LNCAP (cell line): ENCODE measurements around the gene KLF13.

Experiments
- TF ChIP-seq, protein P1 (sequence below): fragments of 450-650 bp; IDR thresholded peaks from 2 replicates; pipeline ENCODE4 v1.5.1; 2017; ENCODE audit warnings: mild to moderate bottlenecking

The KLF13 gene

DNA sequence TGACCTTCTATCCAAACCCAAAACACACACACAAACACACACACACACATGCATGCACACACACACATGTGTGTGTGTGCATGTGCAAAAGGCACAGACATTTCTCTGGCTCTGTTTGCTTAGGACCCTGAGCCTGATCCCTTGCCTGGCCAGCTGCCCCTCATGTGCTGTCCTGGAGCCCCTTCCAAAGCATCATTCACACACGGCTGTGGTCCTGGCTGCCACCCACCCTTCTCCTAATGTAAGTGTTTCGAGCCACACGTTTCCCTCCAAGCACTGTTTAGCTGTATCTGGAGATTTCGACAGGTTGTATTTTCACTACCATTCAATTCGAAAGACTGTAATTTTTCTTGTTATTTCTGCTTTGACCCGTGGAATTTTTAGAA lies 45.8 kb upstream of the KLF13 start:
- TF ChIP-seq, protein P1, sequence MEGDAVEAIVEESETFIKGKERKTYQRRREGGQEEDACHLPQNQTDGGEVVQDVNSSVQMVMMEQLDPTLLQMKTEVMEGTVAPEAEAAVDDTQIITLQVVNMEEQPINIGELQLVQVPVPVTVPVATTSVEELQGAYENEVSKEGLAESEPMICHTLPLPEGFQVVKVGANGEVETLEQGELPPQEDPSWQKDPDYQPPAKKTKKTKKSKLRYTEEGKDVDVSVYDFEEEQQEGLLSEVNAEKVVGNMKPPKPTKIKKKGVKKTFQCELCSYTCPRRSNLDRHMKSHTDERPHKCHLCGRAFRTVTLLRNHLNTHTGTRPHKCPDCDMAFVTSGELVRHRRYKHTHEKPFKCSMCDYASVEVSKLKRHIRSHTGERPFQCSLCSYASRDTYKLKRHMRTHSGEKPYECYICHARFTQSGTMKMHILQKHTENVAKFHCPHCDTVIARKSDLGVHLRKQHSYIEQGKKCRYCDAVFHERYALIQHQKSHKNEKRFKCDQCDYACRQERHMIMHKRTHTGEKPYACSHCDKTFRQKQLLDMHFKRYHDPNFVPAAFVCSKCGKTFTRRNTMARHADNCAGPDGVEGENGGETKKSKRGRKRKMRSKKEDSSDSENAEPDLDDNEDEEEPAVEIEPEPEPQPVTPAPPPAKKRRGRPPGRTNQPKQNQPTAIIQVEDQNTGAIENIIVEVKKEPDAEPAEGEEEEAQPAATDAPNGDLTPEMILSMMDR: no peak

DNA sequence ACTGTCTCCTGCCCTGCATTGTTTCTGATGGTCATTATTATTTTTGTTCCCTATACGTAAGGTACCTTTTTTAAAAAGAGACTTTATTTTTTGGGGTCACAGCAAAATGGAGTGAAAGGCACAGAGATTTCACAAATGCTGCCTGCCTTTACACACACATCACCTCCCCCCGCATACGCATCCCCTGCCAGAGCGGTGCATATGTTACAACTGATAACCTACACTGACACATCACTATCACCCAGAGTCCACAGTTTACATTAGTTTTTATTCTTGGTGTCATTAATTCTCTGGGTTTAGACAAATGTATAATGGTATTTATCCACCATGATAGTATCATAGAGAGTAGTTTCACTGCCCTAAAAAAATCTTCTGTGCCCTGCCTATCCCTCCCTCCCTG lies 43.6 kb upstream of the KLF13 start:
- TF ChIP-seq, protein P1: no peak

DNA sequence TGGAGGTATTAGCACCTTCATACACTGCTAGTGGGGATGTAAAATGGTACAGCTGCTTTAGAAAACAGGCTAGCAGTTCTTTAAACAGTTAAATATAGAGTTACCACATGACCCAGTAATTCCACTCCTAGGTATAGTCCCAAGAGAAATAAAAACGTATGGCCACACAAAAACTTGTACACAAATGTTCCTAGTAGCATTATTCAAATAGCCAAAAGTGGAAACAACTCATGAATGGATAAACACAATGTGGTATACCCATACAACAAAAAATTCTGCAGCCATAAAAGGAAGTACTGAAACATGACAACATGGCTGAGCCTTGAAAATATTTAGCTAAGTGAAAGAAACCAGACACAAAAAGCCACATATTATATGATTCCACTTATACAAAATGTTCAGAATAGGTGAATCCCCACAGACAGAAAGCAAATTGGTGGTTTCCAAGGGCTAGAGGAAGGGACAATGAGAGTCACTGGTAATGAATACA lies 40.8 kb upstream of the KLF13 start:
- TF ChIP-seq, protein P1: no peak

DNA sequence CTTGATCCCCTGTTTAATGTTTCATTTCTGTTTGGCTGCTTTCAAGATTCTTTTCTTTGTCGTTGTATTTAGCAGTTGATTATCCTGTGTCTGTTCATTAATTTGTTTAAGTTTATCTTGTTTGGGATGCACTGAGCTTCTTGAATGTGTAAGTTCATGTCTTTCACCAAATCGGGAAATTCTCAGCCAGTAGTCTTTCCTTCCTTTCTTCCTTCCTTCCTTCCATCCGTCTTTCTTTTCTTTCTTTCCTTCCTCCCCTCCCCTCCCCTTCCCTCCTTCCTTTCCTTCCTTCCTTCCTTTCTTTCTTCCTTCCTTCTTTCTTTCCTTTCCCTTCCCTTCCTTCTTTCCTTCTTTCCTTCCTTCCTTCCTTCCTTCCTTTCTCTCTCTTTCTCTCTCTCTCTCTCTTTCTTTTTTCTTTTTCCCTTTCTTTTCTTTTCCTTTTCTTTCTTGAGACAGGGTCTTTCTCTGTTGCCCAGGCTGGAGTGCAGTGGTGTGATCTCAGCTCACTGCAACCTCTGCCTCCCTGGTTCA lies 35.5 kb upstream of the KLF13 start:
- TF ChIP-seq, protein P1: no peak

DNA sequence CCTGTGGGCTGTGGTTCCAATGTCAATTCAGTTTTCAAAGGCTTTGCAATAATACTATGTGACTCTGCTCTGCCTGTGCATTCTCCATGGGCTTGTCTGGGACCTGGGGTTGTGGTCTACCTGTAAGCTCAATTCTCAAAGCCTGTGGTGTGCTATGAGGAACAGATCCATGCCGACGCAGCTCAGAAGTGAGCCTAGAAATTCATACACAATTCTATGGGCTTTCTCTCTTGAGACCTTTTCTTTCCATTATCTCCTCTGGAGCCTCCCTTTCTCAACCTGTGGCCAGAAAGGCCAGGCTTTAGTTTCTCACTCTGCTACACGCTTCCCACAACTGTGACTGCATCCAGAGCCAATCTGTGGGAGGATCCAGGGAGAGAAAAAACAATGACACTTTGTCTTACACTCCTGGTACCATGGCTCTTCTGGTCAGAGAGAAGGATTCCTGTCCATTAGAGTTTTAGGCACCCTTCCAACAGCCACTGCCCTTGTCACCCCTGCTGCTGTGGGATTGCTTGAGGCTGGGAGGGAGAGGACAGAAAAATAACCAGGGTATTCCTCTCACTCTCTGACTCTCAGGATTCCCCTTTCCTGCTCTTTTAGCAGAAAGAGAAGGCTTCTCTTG lies 34.1 kb upstream of the KLF13 start:
- TF ChIP-seq, protein P1: no peak

DNA sequence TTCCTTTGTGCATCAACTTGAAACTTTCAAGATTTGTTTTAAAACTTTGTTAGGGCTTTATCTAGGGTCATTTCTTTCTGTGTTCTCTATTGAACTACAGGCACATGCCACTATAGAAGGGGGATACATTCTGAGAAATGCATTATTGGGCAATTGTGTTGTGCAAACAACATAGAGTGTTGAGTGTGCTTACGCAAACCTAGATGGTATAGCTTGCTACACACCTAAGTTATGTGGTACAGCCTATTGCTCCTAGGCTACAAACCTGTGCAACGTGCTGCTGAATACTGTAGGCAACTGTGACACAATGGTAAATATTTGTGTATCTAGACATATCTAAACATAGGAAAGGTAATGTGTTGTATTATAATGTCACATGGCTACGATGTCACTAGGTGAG lies 33.0 kb upstream of the KLF13 start:
- TF ChIP-seq, protein P1: no peak

DNA sequence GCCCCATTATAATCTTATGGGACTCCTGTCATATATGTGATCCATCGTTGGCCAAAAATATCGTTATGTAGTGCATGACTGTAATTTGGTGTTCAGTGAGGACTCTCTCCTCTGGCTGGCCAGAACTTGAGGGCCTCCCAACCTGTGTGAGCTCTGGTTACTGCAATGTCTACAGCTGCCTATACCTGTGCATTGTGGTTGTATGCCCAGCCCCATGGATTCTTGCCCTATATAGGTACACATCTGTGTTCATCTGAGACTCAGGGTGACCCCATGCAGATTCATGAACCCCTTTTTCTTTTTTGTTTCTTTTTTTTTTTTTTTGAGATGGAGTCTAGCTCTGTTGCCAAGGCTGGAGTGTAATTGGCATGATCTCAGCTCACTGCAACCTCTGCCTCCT lies 32.6 kb upstream of the KLF13 start:
- TF ChIP-seq, protein P1: no peak

DNA sequence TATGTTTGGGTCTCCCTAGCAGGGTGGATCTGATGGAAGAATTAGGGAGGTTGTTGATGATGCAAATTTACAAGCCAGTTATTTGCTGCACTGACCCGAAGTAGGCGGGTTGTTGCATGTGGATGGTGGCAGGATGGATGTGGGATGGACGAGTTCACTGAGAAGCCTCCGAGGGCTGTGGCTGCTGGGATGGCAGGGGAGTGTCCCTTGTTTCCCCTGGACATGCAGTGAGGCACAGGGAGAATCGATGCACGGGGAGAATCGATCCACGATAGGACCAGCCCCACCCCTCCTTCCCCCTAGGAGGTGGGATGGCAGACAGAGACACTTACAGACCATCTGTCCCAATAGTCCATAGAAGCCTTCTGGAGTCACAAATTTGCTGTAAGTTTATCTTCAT lies 31.0 kb upstream of the KLF13 start:
- TF ChIP-seq, protein P1: no peak
